Activated naive CD4-positive, alpha-beta T cell (primary cell): ENCODE results near the gene CFAP74.
"Not testable (repeated sequence)": the region's sequence is repeated elsewhere in the genome, so short reads cannot be mapped to it uniquely, and the experiment has no call there.

Source experiments
- DNase-seq, 4 experiments: peaks; one replicate each; lab custom pipeline; 2025; lab: John Stamatoyannopoulos, UW

The CFAP74 gene

GRCh38 chr1:1945782-1946393 is 57.7 kb downstream of the CFAP74 start:
- DNase-seq: no peak

- DNase-seq: peak in 3 of 4 experiments; percentile 20 to 66 (median 55)
These were observed 59.6 kb downstream of the CFAP74 start for GRCh38 chr1:1943834-1944570.

GRCh38 chr1:1942753-1943656 is 60.6 kb downstream of the CFAP74 start:
- DNase-seq: no peak

- no peak for DNase-seq
These were observed 61.5 kb downstream of the CFAP74 start for GRCh38 chr1:1941868-1942752.

GRCh38 chr1:1941211-1941841 is 62.3 kb downstream of the CFAP74 start:
- no peak for DNase-seq

GRCh38 chr1:1940123-1940425 is 63.5 kb downstream of the CFAP74 start:
- no peak for DNase-seq

GRCh38 chr1:1939296-1940122 is 64.1 kb downstream of the CFAP74 start:
- DNase-seq: no peak

GRCh38 chr1:1938613-1939295 is 64.8 kb downstream of the CFAP74 start:
- no peak for DNase-seq

- DNase-seq: no peak
These were observed 65.4 kb downstream of the CFAP74 start for GRCh38 chr1:1938276-1938573.

- no peak for DNase-seq
These were observed 65.9 kb downstream of the CFAP74 start for GRCh38 chr1:1937549-1938275.

GRCh38 chr1:1937061-1937460 is 66.5 kb downstream of the CFAP74 start:
- DNase-seq: no peak

GRCh38 chr1:1934848-1935247 is 68.7 kb downstream of the CFAP74 start:
- DNase-seq: not testable (repeated sequence)

- no peak for DNase-seq
These were observed 73.7 kb downstream of the CFAP74 start for GRCh38 chr1:1929639-1930545.

GRCh38 chr1:1929102-1929638 is 74.4 kb downstream of the CFAP74 start:
- no peak for DNase-seq

GRCh38 chr1:1928231-1929101 is 75.1 kb downstream of the CFAP74 start:
- no peak for DNase-seq

- DNase-seq: no peak
These were observed 75.8 kb downstream of the CFAP74 start for GRCh38 chr1:1927751-1928150.
